Glutamatergic neuron (in vitro differentiated cells): ENCODE measurements around the gene LRP1. TPM values are rescaled to one million over a fixed set of nuclear protein-coding genes. Genes with fewer than 3 reads are reported as not detected.

ENCODE experiments used
- DNase-seq: peaks from one replicate; pipeline ENCODE4 v3.0.0; 2022
- H3K27ac Mint-ChIP-seq: one replicate; pipeline ENCODE4 v1.8.0; 2020; ENCODE audit warnings: mild to moderate bottlenecking, mixed read lengths, inconsistent platforms; ENCODE audit not compliant: unreplicated experiment
- H3K27me3 Mint-ChIP-seq: one replicate; pipeline ENCODE4 v1.8.0; 2020; ENCODE audit warnings: mild to moderate bottlenecking, moderate library complexity, mixed read lengths, inconsistent platforms; ENCODE audit not compliant: unreplicated experiment
- H3K36me3 Mint-ChIP-seq: one replicate; pipeline ENCODE4 v1.8.0; 2020; ENCODE audit warnings: mild to moderate bottlenecking, mixed read lengths, inconsistent platforms; ENCODE audit not compliant: unreplicated experiment
- H3K4me1 Mint-ChIP-seq: one replicate; pipeline ENCODE4 v1.8.0; 2020; ENCODE audit warnings: mild to moderate bottlenecking, low read depth, mixed read lengths, inconsistent platforms; ENCODE audit not compliant: unreplicated experiment
- H3K4me3 Mint-ChIP-seq: one replicate; pipeline ENCODE4 v1.8.0; 2020; ENCODE audit warnings: mild to moderate bottlenecking, mixed read lengths, inconsistent platforms; ENCODE audit not compliant: unreplicated experiment
- H3K9me3 Mint-ChIP-seq: one replicate; pipeline ENCODE4 v1.8.0; 2020; ENCODE audit warnings: mild to moderate bottlenecking, moderate library complexity, mixed read lengths, inconsistent platforms; ENCODE audit not compliant: unreplicated experiment
- total RNA-seq: library from RNA; stranded (reverse); fragmentation: NEBNext Ultra II Directional; extraction: Animal tissue kit (Norgen Biotek cat#: 25700); gene quantifications from one replicate; pipeline ENCODE4 v1.2.1, GENCODE V29; 2021; ENCODE audit not compliant: unreplicated experiment
- TF ChIP-seq, protein P1 (sequence below): fragments of 200-600 bp; sonication (generic); IDR thresholded peaks from one replicate; pipeline ENCODE4 v1.5.0; 2021; ENCODE audit not compliant: partially characterized antibody, unreplicated experiment

The LRP1 gene
- total RNA-seq, 1 donor from 2014 or later, result 125 TPM

DNA sequence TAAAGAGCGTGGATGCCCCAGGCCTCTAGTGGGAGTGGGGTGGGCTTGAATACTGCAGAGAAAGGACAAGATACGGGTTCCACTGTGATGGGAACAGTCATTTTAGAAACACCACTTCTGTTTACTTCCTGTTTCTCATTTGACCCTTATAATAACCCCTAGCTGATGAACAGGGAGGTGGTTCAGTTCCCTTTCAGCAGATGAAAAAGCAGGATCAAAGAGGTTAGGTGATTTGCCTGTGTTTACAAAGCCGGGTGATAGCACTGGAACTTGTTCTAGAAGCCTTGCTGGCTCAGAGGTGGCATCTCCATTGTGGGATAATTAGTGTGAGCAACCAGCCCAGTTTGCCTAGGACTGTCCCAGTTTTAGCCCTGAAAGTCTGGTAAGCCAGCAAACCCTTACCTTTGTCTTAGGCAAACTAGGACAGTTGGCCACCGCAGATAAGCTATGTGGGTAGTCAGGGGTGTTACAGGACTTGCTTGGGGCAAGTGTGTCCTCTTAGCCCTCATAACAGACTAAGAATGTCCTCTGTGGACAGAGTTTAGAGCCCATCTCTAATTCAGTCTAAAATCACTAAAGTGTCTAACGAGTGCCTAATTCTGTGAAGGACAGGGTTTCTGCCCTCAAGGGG is 26.6 kb downstream of the LRP1 start:
- Mint-ChIP-seq H3K27me3 (peaks cover 5% of the 10 kb centered on the region), H3K4me1 (no peaks in the 10 kb centered on the region), H3K36me3 (peaks cover 14% of the 10 kb centered on the region), H3K9me3 (peaks cover 5% of the 10 kb centered on the region), H3K4me3 (no peak overlapping the region), H3K27ac (no peak overlapping the region)
- TF ChIP-seq, protein P1, sequence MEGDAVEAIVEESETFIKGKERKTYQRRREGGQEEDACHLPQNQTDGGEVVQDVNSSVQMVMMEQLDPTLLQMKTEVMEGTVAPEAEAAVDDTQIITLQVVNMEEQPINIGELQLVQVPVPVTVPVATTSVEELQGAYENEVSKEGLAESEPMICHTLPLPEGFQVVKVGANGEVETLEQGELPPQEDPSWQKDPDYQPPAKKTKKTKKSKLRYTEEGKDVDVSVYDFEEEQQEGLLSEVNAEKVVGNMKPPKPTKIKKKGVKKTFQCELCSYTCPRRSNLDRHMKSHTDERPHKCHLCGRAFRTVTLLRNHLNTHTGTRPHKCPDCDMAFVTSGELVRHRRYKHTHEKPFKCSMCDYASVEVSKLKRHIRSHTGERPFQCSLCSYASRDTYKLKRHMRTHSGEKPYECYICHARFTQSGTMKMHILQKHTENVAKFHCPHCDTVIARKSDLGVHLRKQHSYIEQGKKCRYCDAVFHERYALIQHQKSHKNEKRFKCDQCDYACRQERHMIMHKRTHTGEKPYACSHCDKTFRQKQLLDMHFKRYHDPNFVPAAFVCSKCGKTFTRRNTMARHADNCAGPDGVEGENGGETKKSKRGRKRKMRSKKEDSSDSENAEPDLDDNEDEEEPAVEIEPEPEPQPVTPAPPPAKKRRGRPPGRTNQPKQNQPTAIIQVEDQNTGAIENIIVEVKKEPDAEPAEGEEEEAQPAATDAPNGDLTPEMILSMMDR, result no peak
- no peak for DNase-seq

DNA sequence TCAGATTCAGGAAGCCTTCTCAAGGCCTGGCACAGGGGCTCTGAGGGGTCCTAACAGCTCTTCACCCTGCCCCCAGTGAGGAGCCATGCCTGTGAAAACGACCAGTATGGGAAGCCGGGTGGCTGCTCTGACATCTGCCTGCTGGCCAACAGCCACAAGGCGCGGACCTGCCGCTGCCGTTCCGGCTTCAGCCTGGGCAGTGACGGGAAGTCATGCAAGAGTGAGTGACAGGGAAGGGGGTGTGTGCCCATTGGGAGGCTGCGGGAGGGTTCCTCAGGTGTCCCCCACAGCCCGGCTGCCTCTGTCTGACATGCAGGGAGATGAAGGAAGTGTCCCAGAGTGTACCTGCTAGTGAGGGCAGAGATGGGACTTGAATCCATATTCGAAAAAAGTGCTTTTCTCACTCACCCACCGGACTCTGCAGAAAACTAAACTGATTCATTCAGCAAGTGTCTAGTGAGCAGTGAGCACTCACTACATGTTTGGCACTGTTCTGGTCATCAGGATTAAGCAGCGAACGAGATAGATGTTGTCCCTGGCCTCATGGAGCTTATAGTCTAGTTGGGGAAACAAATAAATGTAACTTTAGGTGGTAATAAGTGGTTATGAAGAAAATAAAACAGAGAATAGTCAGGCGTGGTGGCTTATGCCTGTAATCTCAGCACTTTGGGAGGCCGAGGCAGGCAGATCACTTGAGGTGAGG is 28.6 kb downstream of the LRP1 start:
- H3K4me1 Mint-ChIP-seq, result no peaks in the 10 kb centered on the region

DNA sequence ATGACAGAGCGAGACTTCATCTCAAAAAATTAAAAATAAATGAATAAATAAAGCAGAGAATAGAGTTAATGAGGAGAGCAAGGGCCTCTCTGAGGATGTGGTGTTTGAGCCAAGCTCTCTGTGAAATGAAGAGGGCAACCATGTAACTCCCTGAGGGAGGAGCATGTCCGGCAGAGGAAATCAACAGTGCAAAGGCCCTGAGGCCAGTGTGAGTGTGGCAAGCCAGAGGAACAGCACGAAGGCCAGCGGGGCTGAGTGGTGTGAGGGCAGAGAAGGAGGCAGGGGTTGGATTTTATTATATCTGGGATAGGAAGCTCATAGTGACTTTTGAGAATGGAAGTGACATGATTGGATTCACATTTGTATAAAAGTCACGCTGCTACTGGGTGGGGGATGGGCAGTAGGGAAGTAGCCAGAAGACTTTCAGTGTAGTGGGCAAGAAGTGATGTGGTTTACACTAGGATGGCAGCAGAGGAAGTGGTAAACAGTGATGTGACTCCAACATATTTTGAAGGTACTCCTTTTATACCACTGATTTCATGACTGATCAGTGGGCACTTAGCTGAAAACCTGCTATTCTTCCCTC is 29.4 kb downstream of the LRP1 start:
- no peak overlapping the region for H3K4me3 Mint-ChIP-seq
- no peak for DNase-seq
- peak overlapping the region; percentile 60 for H3K27ac Mint-ChIP-seq
- TF ChIP-seq, protein P1, result no peak
- H3K36me3 Mint-ChIP-seq, result peaks cover 28% of the 10 kb centered on the region
- peaks cover 7% of the 10 kb centered on the region for H3K27me3 Mint-ChIP-seq
- peaks cover 9% of the 10 kb centered on the region for H3K9me3 Mint-ChIP-seq
- H3K4me1 Mint-ChIP-seq, result no peaks in the 10 kb centered on the region

More for the DNA sequence above, 28.6 kb downstream of the LRP1 start:
- DNase-seq, result no peak
- Mint-ChIP-seq H3K36me3 (peaks cover 23% of the 10 kb centered on the region), H3K27me3 (peaks cover 7% of the 10 kb centered on the region), H3K4me3 (no peak overlapping the region), H3K9me3 (peaks cover 9% of the 10 kb centered on the region), H3K27ac (peak overlapping the region; percentile 43)
- TF ChIP-seq, protein P1, result no peak

DNA sequence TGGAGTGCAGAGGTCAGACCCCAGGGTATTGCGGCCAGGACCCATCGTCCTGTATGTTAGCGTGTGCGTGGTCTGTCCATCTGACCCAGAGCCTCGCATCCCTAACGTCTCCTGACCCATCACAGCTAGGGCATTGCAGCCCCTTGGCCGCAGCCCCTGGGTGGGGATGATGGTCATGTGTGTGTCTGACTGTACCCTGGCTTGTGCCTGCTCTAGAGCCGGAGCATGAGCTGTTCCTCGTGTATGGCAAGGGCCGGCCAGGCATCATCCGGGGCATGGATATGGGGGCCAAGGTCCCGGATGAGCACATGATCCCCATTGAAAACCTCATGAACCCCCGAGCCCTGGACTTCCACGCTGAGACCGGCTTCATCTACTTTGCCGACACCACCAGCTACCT is 29.9 kb downstream of the LRP1 start:
- TF ChIP-seq, protein P1, result no peak
- Mint-ChIP-seq H3K4me1 (no peaks in the 10 kb centered on the region), H3K4me3 (no peak overlapping the region), H3K27ac (no peak overlapping the region), H3K36me3 (peaks cover 28% of the 10 kb centered on the region), H3K9me3 (peaks cover 9% of the 10 kb centered on the region), H3K27me3 (peaks cover 7% of the 10 kb centered on the region)
- no peak for DNase-seq

DNA sequence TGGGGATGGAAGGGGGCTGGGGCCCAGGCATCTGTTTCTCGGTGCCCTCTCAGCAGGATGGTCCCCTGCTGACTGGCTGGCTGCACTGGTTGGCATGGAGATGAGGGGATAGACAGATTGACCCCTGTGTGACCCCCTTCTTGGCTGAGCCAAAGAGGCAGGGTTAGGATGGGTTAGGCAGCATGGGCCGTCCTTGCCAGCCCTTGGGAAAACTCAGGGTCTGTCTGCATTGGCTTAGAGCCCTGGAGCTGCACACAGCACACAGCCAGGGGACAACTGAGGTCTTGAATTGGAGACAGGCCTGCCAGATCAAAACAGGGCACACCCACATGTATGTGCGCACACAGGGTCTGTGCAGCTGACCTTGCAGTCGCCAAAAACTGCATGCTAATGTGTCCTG is 30.4 kb downstream of the LRP1 start:
- H3K4me3 Mint-ChIP-seq, result no peak overlapping the region
- H3K36me3 Mint-ChIP-seq, result peaks cover 28% of the 10 kb centered on the region
- H3K27ac Mint-ChIP-seq, result no peak overlapping the region

More for the DNA sequence above, 30.4 kb downstream of the LRP1 start:
- Mint-ChIP-seq H3K4me1 (no peaks in the 10 kb centered on the region), H3K27me3 (peaks cover 7% of the 10 kb centered on the region), H3K9me3 (peaks cover 9% of the 10 kb centered on the region)
- TF ChIP-seq, protein P1, result no peak
- no peak for DNase-seq
